ENCODE results near the gene DHX8. TPM values are rescaled to one million over a fixed set of nuclear protein-coding genes. Genes with fewer than 3 reads are reported as not detected.

The DHX8 gene
- total and polyA plus RNA-seq, 2 of the 8 experiments (the other 6 are each of a cell fraction or from before 2014, with no cell fraction given) = 30.5 to 59.4 TPM

DNA sequence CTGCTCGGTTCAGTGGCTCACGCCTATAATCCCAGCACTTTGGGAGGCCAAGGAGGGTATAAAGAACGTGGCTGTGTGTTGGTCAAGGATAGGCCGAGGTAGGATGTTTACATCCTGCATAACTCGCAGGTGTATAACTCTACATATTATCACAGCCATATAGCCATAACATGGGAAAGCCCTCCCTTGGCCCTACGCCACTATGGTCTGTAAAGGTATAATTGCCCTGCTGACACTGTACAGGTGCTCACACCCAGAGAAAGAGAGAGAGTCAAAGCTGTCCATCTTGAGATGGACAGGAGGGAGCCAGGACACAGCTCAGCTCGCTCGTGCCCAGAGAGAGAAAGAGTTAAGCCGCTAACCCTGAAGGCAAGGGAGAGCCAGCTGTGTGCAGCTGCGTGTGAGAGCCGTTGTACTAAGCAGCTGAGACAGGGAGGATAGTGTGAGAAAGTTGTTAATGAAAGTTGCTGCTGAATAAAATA lies 30.4 kb upstream of the DHX8 start:
- Histone ChIP-seq H4K20me1 (replicated peaks in 1 of 2; ENCODE audit: control insufficient read depth in 1 of 2, insufficient read depth in 2 of 2, low read length in 2 of 2) (no peaks in the 10 kb centered on the region), H4K8ac (ENCODE audit: extremely low read depth, insufficient read depth, low read length) (no peak overlapping the region), H3K36me3 (ENCODE audit: control insufficient read depth in 2 of 4, insufficient read depth in 4 of 4, low read length in 3 of 4) (no peaks in the 10 kb centered on the region), H3K9ac (replicated peaks in 1 of 4; ENCODE audit: extremely low read depth in 1 of 4, low read depth in 3 of 4, low read length in 3 of 4) (no peak overlapping the region), H4K91ac (replicated peaks; ENCODE audit: insufficient read length, low read length) (no peak overlapping the region), H2AK5ac (ENCODE audit: low read depth, low read length) (no peak overlapping the region), H2BK20ac (ENCODE audit: low read length) (no peak overlapping the region), H3K56ac (replicated peaks; ENCODE audit: insufficient read length, low read depth, low read length) (no peak overlapping the region), H3K79me1 (ENCODE audit: low read depth, low read length) (no peaks in the 10 kb centered on the region), H3K79me2 (ENCODE audit: control insufficient read depth in 1 of 2, insufficient read depth in 2 of 2, low read length in 2 of 2) (no peaks in the 10 kb centered on the region), H3K4me3 (ENCODE audit: extremely low read depth in 1 of 4, insufficient read depth in 2 of 4, low read depth in 3 of 4, low read length in 4 of 4) (no peak overlapping the region), H2BK120ac (replicated peaks; ENCODE audit: low read depth, low read length) (no peak overlapping the region), H3K4me2 (ENCODE audit: insufficient read depth in 1 of 2, low read depth in 2 of 2, low read length in 2 of 2) (no peak overlapping the region), H2AFZ (ENCODE audit: low read length) (no peak overlapping the region), H2BK5ac (ENCODE audit: low read depth, low read length) (no peak overlapping the region), H3K23me2 (ENCODE audit: low read depth, low read length) (no peaks in the 10 kb centered on the region), H3K27me3 (replicated peaks in 1 of 4; ENCODE audit: control insufficient read depth in 3 of 4, extremely low read depth in 1 of 4, insufficient read depth in 3 of 4, low read length in 3 of 4) (no peaks in the 10 kb centered on the region), H3K18ac (ENCODE audit: extremely low read depth, low read length) (no peak overlapping the region), H3K23ac (ENCODE audit: insufficient read length) (no peak overlapping the region), H3K14ac (ENCODE audit: insufficient read length) (no peak overlapping the region), H3K27ac (ENCODE audit: low read depth, low read length) (no peak overlapping the region), H4K5ac (ENCODE audit: insufficient read length, low read depth, low read length) (no peak overlapping the region), H2BK12ac (ENCODE audit: low read depth, low read length) (no peak overlapping the region), H2BK15ac (ENCODE audit: low read length) (no peak overlapping the region), H3K9me3 (ENCODE audit: insufficient read depth in 2 of 2, low read depth in 1 of 2, low read length in 1 of 2) (peaks cover 0 to 14% of the 10 kb centered on the region in 2 experiments; a peak in 2 of 4 replicates), H3K4me1 (replicated peaks in 1 of 4; ENCODE audit: control insufficient read depth in 3 of 4, insufficient read depth in 4 of 4, low read length in 3 of 4) (peaks cover 0 to under 1% (median 0%) of the 10 kb centered on the region in 4 experiments; a peak in 1 of 7 replicates), H3K4ac (replicated peaks; ENCODE audit: insufficient read length, low read depth, low read length) (no peak overlapping the region)
- no peak for FAIRE-seq
- POLR2A ChIA-PET (ENCODE audit: partially characterized antibody) = interaction anchor here (0.9 kb wide), 1 partner anchor 92 kb away, joined by 3 read pairs; no protein-coding TSS in a partner anchor
- no peak for DNase-seq (ENCODE audit: low read depth in 1 of 2, low spot score in 2 of 2)
- no peak for TF ChIP-seq EGR1 (IDR thresholded peaks at IDR 0.05; ENCODE audit: borderline replicate concordance, low read depth, low read length)
- TF ChIP-seq CHD2 (IDR thresholded peaks at IDR 0.05; ENCODE audit: low read length) = no peak
- no peak for TF ChIP-seq GTF2F1 (IDR thresholded peaks at IDR 0.05; ENCODE audit: borderline replicate concordance, low read depth, low read length)
- CTCF ChIA-PET (ENCODE audit: partially characterized antibody) = interaction anchor here (1.2 kb wide), 1 partner anchor 59 kb away, joined by 4 read pairs; no protein-coding TSS in a partner anchor
- WGBS, 2 experiments (ENCODE audit: extremely low coverage in 1 of 2, insufficient coverage in 1 of 2, insufficient read length in 1 of 2, insufficient replicate concordance in 2 of 2, low coverage in 1 of 2, low lambda C conversion rate in 2 of 2, missing lambda C conversion rate in 1 of 2) = 91% methylated on average over 11 of the region's 11 CpGs; no CpG with 5 or more reads in 1 of the 2 experiments

Data from H1 (cell line).